ENCODE results near the gene CACUL1.

CACUL1 gene

GRCh38 chr10:118633786-118634185 is 121.0 kb downstream of the CACUL1 start:
- DNase-seq = no peak

- no peak for DNase-seq
Measured at GRCh38 chr10:118629211-118629610, 125.6 kb downstream of the CACUL1 start.

- no peak for DNase-seq
Measured at GRCh38 chr10:118628397-118628796, 126.4 kb downstream of the CACUL1 start.

- DNase-seq = no peak
Measured at GRCh38 chr10:118626953-118627352, 127.8 kb downstream of the CACUL1 start.

Measured in T-helper 9 cell (primary cell).